ENCODE measurements around the gene INPP5K.

GRCh38 chr17:1522626-1523025 lies 6.2 kb upstream of the INPP5K start:
- TF ChIP-seq REST (IDR thresholded peaks at IDR 0.05; ENCODE audit: low read depth, low read length) (no peak), POLR2A (IDR thresholded peaks at IDR 0.05; ENCODE audit: low read depth, low read length) (no peak), STAT3 (IDR thresholded peaks at IDR 0.05; ENCODE audit: low read depth, low read length) (no peak), CTCF (IDR thresholded peaks at IDR 0.05 in 2 of 3, conservative IDR thresholded peaks at IDR 0.05 in 1 of 3; ENCODE audit: control insufficient read depth in 2 of 3, extremely low read depth in 1 of 3, insufficient read depth in 1 of 3, low read depth in 3 of 3, low read length in 3 of 3) (no peak), RAD21 (IDR thresholded peaks at IDR 0.05; ENCODE audit: insufficient read depth, low read depth, low read length) (no peak), POLR2AphosphoS5 (IDR thresholded peaks at IDR 0.05; ENCODE audit: low read length) (no peak), SUZ12 (IDR thresholded peaks at IDR 0.05; ENCODE audit: unreplicated experiment) (no peak), ZNF384 (IDR thresholded peaks at IDR 0.05; ENCODE audit: borderline replicate concordance, low read depth, low read length) (no peak), SP1 (IDR thresholded peaks at IDR 0.05; ENCODE audit: low read depth, low read length) (no peak)
